Neuronal stem cell (in vitro differentiated cells): ENCODE measurements around the gene PSMD1.

ENCODE experiments used
- DNase-seq: peaks from one replicate; pipeline ENCODE4 v3.0.0-alpha.2; 2013; ENCODE audit warnings: low spot score
- H2AFZ ChIP-seq: one replicate; pipeline ENCODE4 v1.6.1; 2013; ENCODE audit warnings: mild to moderate bottlenecking, low read length, inconsistent platforms
- H2AK5ac ChIP-seq: 2 replicates; pipeline ENCODE4 v1.6.1; 2013; ENCODE audit warnings: low read depth, mild to moderate bottlenecking, inconsistent platforms, low read length, moderate library complexity, mixed read lengths
- H2BK120ac ChIP-seq: 2 replicates; pipeline ENCODE4 v1.6.1; 2013; ENCODE audit warnings: low read depth, mild to moderate bottlenecking, inconsistent platforms, low read length, moderate library complexity, mixed read lengths
- H2BK12ac ChIP-seq: one replicate; pipeline ENCODE4 v1.6.1; 2013; ENCODE audit warnings: low read length, inconsistent platforms
- H2BK15ac ChIP-seq: 2 replicates; pipeline ENCODE4 v1.6.1; 2013; ENCODE audit warnings: mild to moderate bottlenecking, low read length, inconsistent platforms, mixed read lengths
- H2BK5ac ChIP-seq: one replicate; pipeline ENCODE4 v1.6.1; 2013; ENCODE audit warnings: inconsistent platforms, mild to moderate bottlenecking, low read length, moderate library complexity
- H3K14ac ChIP-seq: one replicate; pipeline ENCODE4 v1.6.1; 2013; ENCODE audit warnings: low read length, inconsistent platforms
- H3K18ac ChIP-seq: 2 replicates; pipeline ENCODE4 v1.6.1; 2013; ENCODE audit warnings: low read length, inconsistent platforms
- H3K23ac ChIP-seq: 2 replicates; pipeline ENCODE4 v1.6.1; 2013; ENCODE audit warnings: low read depth, mild to moderate bottlenecking, mixed read lengths, low read length, inconsistent platforms; ENCODE audit not compliant: poor library complexity
- H3K27ac ChIP-seq: replicated peaks from 3 replicates; pipeline ENCODE4 v1.5.1; 2013; ENCODE audit warnings: low read length, inconsistent platforms
- H3K27me3 ChIP-seq, 3 experiments: 2 replicates each; pipeline ENCODE4 v1.6.1; 2013; ENCODE audit warnings: low read length in 3 of 3, mild to moderate bottlenecking in 2 of 3, inconsistent platforms in 1 of 3, low read depth in 1 of 3, mixed read lengths in 1 of 3, moderate library complexity in 1 of 3; ENCODE audit not compliant: control insufficient read depth in 3 of 3, insufficient read depth in 3 of 3
- H3K36me3 ChIP-seq, 2 donors: replicated peaks in 1 of 2; 2 replicates each; pipeline ENCODE4 v1.6.1; 2013; ENCODE audit warnings: low read length in 2 of 2; ENCODE audit not compliant: control insufficient read depth in 2 of 2, insufficient read depth in 2 of 2
- H3K4ac ChIP-seq: 2 replicates; pipeline ENCODE4 v1.6.1; 2013; ENCODE audit warnings: inconsistent platforms, mild to moderate bottlenecking, low read length, moderate library complexity
- H3K4me1 ChIP-seq, 2 donors: 1 replicate in 1 of 2; 2 replicates in 1 of 2; pipeline ENCODE4 v1.6.1; 2013; ENCODE audit warnings: low read length in 2 of 2, low read depth in 1 of 2; ENCODE audit not compliant: control insufficient read depth in 2 of 2, insufficient read depth in 1 of 2
- H3K4me2 ChIP-seq: one replicate; pipeline ENCODE4 v1.6.1; 2013; ENCODE audit warnings: mild to moderate bottlenecking, low read length, inconsistent platforms; ENCODE audit not compliant: insufficient read depth, poor library complexity, severe bottlenecking
- H3K4me3 ChIP-seq, 2 donors: 2 replicates each; pipeline ENCODE4 v1.5.1; 2013; ENCODE audit warnings: low read length in 2 of 2, mild to moderate bottlenecking in 2 of 2, inconsistent platforms in 1 of 2, moderate library complexity in 1 of 2
- H3K79me1 ChIP-seq: one replicate; pipeline ENCODE4 v1.6.1; 2013; ENCODE audit warnings: low read depth, mild to moderate bottlenecking, inconsistent platforms, low read length, moderate library complexity
- H3K9ac ChIP-seq: one replicate; pipeline ENCODE4 v1.6.1; 2013; ENCODE audit warnings: mild to moderate bottlenecking, low read depth, low read length, inconsistent platforms; ENCODE audit not compliant: poor library complexity
- H3K9me3 ChIP-seq, 2 donors: replicated peaks in 1 of 2; 2 replicates each; pipeline versions ENCODE3 to v1.6.1; 2013; ENCODE audit warnings: low read length in 2 of 2, mild to moderate bottlenecking in 2 of 2, inconsistent platforms in 1 of 2, low read depth in 1 of 2, mixed read lengths in 1 of 2, moderate library complexity in 1 of 2; ENCODE audit not compliant: control insufficient read depth in 2 of 2, insufficient read depth in 1 of 2
- H4K8ac ChIP-seq: one replicate; pipeline ENCODE4 v1.6.1; 2013; ENCODE audit warnings: low read depth, mild to moderate bottlenecking, inconsistent platforms, low read length, moderate library complexity
- H4K91ac ChIP-seq: one replicate; pipeline ENCODE4 v1.6.1; 2013; ENCODE audit warnings: low read length, low read depth, mild to moderate bottlenecking, inconsistent platforms; ENCODE audit not compliant: poor library complexity
- WGBS, 2 donors: extraction: QIAGEN DNeasy Blood & Tissue Kit; methylation state at CpG; one replicate each; pipeline ENCODE4 v1.1.7; 2013; ENCODE audit warnings: missing lambda C conversion rate in 2 of 2, mixed read lengths in 1 of 2; ENCODE audit not compliant: insufficient read length in 2 of 2, insufficient replicate concordance in 1 of 2; ENCODE audit errors: extremely low coverage in 2 of 2; 5-methylcytosine and 5-hydroxymethylcytosine counted together

PSMD1 gene

DNA sequence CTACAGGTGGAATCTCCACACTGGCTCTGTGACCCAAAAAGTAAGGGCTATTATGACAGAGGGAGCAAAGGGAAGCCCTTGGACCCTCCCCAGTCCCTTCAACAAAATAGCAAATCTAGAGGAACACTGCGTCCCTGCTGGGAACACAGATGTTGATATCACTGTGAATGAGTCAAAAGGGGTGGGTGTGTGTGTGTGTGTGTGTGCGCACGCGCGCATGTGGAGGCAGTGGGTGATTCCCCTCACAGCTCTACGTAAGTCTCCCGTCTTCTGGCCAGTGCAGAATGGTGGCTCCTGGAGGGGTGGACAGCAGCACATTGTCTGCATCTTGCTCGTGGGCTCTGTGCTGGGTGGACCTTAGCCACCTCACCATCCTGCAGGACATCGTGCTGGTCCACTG lies 27.1 kb upstream of the PSMD1 start:
- Histone ChIP-seq H2BK5ac (no peak overlapping the region), H2BK120ac (no peak overlapping the region), H3K4me2 (no peak overlapping the region), H3K4me1 (no peaks in the 10 kb centered on the region), H3K9ac (no peak overlapping the region), H4K91ac (no peak overlapping the region), H4K8ac (no peak overlapping the region), H3K23ac (no peak overlapping the region), H3K14ac (no peak overlapping the region), H3K4me3 (no peak overlapping the region), H3K36me3 (no peaks in the 10 kb centered on the region), H3K4ac (no peak overlapping the region), H3K27ac (no peak overlapping the region), H2AFZ (no peak overlapping the region), H2BK12ac (no peak overlapping the region), H2AK5ac (no peak overlapping the region), H3K79me1 (no peaks in the 10 kb centered on the region), H3K9me3 (no peaks in the 10 kb centered on the region), H2BK15ac (no peak overlapping the region), H3K27me3 (peaks cover 0 to 35% (median 0%) of the 10 kb centered on the region in 3 experiments), H3K18ac (no peak overlapping the region)
- WGBS, 2 donors, result no CpG with 5 or more reads among the region's 9 CpGs
- no peak for DNase-seq

DNA sequence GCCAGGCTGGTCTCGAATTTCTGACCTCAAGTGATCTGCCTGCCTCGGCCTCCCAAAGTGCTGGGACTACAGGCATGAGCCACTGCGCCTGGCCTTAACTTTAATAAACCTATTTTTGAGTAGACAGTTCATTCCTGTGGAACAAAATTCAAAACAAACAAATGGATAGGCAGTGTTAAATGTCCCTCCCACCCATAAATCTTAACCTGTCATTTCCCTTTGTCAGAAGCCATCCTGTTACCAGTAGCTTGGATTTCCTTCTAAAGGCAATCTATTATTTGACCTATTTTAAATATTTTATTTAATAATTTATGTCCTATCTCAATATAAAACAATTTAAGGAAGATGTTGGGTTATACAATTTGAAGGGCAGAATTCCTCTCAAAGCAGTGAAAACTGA lies 25.9 kb upstream of the PSMD1 start:
- Histone ChIP-seq H3K14ac (no peak overlapping the region), H3K4me2 (no peak overlapping the region), H2BK5ac (no peak overlapping the region), H3K36me3 (no peaks in the 10 kb centered on the region), H3K18ac (no peak overlapping the region), H3K23ac (no peak overlapping the region), H4K8ac (no peak overlapping the region), H3K9me3 (no peaks in the 10 kb centered on the region), H3K27ac (no peak overlapping the region), H2BK15ac (no peak overlapping the region), H2AFZ (no peak overlapping the region), H2AK5ac (no peak overlapping the region), H3K27me3 (peaks cover 0 to 42% (median 0%) of the 10 kb centered on the region in 3 experiments), H4K91ac (no peak overlapping the region), H2BK12ac (no peak overlapping the region), H3K79me1 (no peaks in the 10 kb centered on the region), H3K9ac (no peak overlapping the region), H3K4me1 (no peaks in the 10 kb centered on the region), H2BK120ac (no peak overlapping the region), H3K4me3 (no peak overlapping the region), H3K4ac (no peak overlapping the region)
- WGBS, 2 donors, result no CpG with 5 or more reads among the region's 3 CpGs
- no peak for DNase-seq

DNA sequence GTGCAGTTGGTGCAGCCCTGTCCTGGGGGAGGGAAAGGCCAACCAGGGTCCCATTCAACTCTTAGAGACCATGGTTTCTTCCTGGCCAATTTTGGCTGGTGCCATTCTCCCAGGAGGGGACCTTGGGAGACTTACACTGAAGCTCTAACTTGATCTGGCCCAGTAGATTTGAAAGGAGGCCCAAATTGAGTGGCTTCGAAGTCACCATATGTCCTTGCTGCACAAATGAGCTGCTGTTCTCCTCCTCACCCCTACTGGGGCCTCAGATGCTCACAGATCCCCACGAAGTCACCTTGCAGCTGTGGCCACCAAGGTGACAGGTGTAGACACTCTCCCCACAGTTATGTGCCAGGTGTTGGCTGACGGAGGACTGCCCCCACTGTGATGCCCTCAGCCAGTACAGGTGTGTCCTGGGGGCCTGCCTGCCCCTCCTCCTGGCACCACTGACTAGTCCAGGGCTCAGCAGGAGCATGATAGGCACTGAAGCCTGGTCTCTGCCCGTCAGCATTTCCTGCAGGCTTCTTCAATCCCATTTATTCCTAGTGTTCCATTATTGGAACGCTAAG lies 24.0 kb upstream of the PSMD1 start:
- Histone ChIP-seq H2AK5ac (no peak overlapping the region), H3K36me3 (no peaks in the 10 kb centered on the region), H3K4me3 (no peak overlapping the region), H3K9me3 (no peaks in the 10 kb centered on the region), H3K79me1 (no peaks in the 10 kb centered on the region), H3K4me1 (no peaks in the 10 kb centered on the region), H3K14ac (peak overlapping the region; percentile 64), H2AFZ (no peak overlapping the region), H3K9ac (no peak overlapping the region), H4K8ac (no peak overlapping the region), H2BK15ac (no peak overlapping the region), H3K4ac (no peak overlapping the region), H2BK120ac (no peak overlapping the region), H2BK5ac (no peak overlapping the region), H3K27me3 (peaks cover 5 to 56% (median 19%) of the 10 kb centered on the region in 3 experiments), H4K91ac (no peak overlapping the region), H3K27ac (no peak overlapping the region), H2BK12ac (no peak overlapping the region), H3K4me2 (no peak overlapping the region), H3K23ac (no peak overlapping the region), H3K18ac (no peak overlapping the region)
- DNase-seq, result no peak
- no CpG with 5 or more reads among the region's 5 CpGs for WGBS, 2 donors

DNA sequence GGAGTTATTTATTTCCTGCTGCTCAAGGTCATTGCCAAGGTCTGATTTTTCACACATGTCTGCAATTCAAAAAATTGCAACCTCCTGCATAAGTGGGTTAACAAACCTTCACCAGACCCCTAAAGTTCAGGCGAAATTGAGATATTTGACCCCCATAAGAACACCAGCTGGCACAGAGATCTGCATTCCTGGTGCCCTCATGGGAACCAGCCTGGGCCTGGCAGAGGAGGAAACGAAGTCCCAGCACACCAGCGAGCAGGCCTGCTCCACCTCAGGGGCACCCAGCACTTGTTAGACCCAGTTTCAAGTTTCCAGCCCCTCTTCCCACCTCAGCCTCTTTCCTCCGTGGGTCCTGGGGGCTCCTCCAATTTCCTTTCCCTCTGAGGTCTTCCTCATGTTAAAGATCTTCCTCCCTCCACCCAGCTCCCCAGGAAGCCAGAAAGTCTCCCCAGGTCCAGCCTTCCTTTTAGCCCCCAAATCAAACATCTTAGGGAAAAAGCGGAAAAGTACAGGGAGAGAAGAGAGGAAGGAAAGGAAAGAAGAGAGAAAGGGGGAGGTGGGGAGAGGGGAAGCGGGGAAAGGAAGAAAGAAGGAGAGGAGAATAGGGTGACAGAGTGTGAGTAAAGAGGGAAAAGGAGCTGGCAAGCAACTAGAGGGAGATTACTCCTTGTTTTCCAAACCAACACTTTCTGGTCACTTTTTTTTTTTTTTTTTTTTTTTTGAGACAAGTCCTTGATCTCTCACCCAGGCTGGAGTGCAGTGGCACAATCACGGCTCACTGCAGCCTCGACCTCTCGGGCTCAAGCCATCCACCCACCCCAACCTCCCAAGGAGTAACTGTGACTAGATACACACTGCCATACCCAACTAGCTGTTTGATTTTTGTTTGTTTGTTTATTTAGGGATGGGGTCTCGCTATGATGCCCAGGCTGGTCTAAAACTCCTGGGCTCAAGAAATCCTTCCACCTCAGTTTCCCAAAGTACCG lies 23.2 kb upstream of the PSMD1 start:
- Histone ChIP-seq H3K27ac (no peak overlapping the region), H3K23ac (no peak overlapping the region), H3K9ac (no peak overlapping the region), H2BK120ac (no peak overlapping the region), H3K79me1 (peaks cover 2% of the 10 kb centered on the region), H2BK5ac (no peak overlapping the region), H2BK15ac (no peak overlapping the region), H3K4me1 (no peaks in the 10 kb centered on the region), H2BK12ac (no peak overlapping the region), H3K14ac (no peak overlapping the region), H3K4me3 (no peak overlapping the region), H3K4me2 (no peak overlapping the region), H3K18ac (no peak overlapping the region), H2AFZ (no peak overlapping the region), H3K9me3 (no peaks in the 10 kb centered on the region), H3K4ac (no peak overlapping the region), H2AK5ac (no peak overlapping the region), H4K8ac (no peak overlapping the region), H3K27me3 (peaks cover 9 to 59% (median 25%) of the 10 kb centered on the region in 3 experiments), H3K36me3 (no peaks in the 10 kb centered on the region), H4K91ac (no peak overlapping the region)
- WGBS, 2 donors, result 100% methylated on average over 1 of the region's 11 CpGs; no CpG with 5 or more reads in 1 of the 2 donors
- no peak for DNase-seq
